ENCODE data around the gene HOOK1.
"Not testable (repeated sequence)": the region's sequence is repeated elsewhere in the genome, so short reads cannot be mapped to it uniquely, and the experiment has no call there.

HOOK1 gene

DNA sequence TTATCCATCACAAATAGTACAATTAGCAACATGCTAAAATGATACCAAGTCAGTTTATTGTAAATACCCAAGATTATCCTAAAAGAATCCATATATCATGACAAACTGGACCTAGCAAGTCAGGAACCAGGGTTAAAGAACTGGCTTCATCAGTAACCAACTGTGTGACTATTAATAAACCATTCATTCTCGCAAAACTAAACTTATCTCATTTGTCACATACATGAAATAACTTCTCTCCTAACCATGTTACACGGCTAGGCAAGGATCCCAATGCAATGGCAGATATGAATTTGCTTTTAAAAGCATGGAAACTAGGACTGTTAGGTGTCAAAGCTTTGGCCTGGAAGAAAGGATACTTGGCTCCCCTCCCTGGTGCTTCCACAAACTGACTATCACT is 82.4 kb downstream of the HOOK1 start:
- DNase-seq, result no peak

DNA sequence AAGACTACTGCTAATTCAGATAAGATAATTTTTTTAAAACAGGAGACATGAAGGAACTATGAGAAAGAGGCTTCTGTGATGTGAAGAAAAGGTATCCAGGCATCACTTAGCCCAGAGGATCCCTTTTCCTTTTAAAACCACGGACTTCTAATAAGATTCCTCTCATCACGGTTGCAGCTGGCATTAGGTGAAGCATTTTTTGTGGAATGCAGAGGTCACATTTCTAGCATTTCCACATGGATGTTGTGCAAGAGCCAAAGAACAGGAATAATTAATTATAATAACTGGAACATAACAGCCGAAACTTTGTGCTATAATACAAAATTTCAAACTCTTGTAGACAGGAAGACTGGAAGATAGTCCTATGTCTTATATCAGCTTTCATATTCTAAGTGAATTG is 84.2 kb downstream of the HOOK1 start:
- no peak for DNase-seq

DNA sequence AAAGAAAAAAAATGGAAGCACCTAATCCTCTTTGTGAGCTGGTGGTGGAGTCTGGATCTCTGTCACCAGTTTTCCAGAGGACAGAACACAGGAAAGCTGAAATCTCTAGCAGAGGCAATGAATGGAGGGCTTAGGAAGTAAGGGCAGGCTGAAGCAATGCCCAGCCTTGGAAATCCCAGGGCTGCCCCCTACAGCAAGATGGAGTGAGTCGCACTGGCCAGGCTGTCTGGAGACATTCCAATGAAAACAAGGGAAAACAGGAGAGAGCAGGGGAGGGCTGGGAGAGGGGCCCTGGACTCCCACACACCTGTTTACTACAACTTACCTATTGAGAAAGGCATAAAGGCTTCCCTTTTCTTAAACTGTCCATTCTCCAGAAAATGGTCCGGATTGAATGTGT is 85.9 kb downstream of the HOOK1 start:
- DNase-seq, result no peak

DNA sequence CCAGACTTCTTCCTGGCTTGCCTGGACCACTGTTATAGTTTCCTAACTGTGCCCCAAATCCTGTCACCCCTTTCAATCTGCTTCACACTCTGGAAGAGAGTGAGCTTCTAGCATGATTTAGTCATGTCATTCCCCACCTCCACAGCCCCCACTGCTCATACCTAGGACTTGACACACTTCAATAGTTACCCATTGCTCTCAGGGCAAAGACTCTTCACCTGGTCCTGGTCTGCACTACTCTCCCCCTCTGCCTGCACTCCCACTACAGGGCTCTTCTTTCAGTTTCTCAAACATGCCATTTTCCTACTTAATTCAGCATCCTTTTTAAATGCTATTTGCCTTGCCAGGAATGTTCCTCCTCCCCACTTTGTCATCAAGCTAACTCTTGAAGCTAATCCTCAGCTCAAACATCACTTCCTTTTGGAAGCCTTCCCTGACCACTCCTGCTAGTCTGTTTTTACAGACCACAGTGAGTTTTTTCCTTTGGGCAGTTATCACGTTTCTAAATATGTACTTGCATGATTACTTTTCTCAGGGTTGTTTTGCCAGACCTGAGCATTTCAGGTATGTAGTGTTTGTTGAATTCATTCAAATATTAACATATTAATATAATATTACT is 87.1 kb downstream of the HOOK1 start:
- DNase-seq, result no peak

DNA sequence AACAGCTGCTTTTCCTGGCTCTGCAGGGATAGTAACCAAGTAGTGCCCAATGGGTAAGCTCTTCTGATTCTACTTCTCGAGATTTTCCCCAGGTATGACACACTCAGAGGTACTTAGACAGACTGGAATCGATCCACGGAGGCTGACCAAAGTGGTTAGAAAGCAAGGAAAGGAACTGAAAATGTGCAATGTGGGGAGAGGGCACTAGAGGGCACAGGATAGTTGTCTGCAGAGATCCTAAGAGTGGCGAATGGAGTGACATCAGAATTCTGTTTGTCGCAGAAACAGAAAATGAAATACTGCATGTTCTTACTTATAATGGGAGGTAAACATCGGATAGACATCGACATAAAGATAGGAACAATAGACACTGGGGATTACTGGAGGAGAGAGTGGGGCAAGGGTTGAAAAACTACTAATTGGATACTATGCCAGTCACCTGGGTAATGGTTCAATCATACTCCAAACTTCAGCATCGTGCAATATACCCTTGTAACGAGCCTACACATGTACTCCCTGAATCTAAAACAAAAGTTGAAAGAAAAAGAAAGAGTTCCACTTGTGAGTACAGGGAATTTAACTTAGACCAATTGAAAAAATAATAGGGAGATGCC is 88.5 kb downstream of the HOOK1 start:
- peak; percentile 9 for DNase-seq

DNA sequence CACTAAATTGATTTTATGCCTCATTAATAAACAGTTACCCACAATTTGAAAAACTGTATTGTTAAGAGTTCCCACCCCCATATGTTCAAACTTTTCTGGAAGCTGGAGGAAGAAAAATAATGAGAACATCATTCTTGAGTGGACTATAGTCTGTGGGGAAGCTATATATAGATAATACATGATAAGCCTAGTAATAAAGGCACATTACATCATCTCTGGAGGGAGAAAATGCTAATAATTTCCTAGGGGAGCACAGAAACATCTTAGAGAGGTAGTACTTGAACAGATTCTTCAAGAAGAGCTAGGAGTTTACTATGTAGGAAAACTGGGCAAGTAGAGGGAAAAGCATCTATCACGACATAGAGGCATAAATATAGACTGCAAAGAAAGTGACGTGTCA is 92.2 kb downstream of the HOOK1 start:
- no peak for DNase-seq

DNA sequence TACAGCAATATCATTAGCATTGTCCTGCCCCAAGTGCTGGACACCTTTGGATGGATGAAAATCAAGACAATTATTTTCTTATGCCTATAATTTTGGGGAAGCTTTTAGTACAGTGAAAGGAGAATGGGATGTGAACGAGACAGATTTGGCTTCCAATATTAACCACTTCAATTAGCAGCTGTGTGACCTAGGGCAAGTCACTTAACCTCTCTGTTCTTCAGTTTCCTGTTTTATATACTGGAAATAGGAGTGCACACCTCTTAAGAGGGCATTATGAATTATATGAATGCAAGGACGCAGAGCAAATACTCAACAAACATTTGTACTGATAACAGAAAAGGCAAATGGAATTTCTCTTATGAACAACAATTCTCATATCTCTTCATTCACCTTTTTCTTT is 93.3 kb downstream of the HOOK1 start:
- no peak for DNase-seq

DNA sequence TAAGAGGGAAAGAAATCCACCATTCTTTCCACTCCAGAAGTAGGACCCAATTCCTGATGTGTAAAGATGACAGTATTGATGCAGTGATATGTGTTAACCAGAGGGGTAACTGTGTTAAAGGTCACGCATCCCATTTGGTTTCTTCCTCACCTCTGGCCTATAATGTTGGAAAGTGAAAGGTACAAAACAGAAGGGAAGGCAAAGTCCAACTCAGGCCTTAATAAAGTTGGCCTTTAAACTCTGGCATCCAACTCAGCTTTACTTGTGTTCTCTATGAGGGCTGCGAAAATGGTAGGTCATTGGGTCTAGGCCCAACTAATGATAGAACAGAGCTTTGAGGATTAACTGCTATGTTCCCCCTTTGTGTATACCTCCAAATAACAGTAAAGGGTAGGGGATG is 93.9 kb downstream of the HOOK1 start:
- DNase-seq, result no peak

DNA sequence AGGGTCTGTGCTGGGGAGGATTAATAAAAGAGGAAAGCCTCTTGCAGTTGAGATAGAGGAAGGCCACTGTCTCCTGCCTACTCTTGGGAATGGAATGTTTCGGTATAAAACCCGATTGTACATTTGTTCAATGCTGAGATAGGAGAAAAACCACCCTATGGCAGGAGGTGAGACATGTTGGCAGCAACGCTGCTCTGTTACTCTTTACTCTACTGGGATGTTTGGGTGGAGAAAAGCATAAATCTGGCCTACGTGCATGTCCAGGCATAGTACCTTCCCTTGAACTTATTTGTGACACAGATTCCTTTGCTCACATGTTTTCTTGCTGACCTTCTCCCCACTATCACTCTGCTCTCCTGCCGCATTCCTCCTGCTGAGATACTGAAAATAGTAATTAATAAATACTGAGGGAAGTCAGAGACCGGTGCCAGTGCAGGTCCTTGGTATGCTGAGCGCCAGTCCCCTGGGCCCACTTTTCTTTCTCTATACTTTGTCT is 100.1 kb downstream of the HOOK1 start:
- not testable (repeated sequence) for DNase-seq

DNA sequence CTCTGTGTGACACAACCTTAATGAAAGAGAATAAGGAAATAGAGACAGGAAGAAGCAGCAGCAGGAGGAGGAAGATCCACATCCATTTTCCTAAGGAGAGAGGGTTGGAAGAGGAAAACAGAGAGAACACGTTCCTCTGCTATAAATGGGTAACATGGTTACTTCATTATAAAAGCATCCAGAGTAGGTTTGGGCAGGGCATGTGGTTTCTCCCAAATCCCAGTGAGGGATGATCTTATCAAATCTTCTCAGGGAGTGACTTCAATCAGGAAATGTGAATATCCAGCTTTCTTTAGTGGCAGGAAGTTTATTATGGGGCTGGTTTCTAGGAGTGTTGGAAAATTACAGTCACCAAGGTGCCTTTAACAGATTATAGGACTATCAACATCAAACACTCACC is 100.8 kb downstream of the HOOK1 start:
- DNase-seq, result no peak

DNA sequence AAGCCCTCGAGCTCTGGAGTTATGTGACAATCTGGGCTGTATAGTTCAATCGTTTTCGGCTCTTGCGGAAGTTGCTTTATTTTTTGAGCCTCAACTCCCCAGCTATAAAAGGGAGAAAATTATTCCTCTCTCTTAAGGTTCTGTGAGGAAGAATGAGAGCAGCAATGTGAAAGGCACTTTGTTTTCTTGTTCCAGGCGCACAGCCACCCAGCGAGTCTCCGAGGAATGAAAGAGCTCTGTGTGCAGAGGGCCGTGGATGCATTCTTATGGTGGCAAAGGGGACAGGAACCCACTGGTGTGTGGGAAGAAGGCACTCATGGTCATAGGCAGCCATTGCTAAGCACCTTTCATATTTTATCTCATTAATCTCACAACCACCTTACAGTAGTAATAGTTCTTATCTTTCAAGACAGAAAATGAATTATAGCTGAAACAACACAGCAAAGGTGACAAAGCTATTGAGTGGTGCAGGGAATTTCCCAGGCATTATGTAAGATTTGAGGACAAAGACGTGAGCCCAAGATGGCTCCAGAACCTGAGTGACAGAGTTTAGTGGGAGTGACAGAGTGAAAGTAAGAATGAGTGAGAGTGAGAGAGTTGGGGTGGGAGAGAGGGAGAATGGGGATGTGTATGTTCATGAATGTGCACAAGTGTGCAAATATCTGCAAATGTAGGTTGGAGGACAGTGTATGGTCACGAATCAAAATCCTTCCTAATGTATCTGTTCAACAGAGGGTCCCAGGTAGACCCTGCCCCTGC is 102.5 kb downstream of the HOOK1 start:
- DNase-seq, result no peak

DNA sequence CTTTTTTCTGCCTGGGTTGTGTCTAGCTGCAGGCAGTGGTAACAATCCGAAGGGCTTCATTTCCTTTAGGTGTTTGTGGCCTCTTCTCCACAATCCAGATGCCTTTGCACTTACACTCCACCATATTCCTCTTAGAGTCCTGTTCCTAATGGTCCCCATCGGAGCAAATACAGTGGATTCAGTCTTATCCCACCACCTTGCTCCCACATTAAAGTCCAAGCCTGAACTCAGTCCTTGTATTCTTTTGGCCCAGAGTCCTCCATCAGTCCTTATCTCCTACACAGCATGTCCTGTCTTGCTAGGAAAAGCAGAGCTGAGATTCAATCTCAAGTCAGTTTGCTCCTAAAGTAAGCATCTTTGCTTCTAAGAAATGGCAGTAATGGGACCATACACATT is 103.0 kb downstream of the HOOK1 start:
- no peak for DNase-seq

DNA sequence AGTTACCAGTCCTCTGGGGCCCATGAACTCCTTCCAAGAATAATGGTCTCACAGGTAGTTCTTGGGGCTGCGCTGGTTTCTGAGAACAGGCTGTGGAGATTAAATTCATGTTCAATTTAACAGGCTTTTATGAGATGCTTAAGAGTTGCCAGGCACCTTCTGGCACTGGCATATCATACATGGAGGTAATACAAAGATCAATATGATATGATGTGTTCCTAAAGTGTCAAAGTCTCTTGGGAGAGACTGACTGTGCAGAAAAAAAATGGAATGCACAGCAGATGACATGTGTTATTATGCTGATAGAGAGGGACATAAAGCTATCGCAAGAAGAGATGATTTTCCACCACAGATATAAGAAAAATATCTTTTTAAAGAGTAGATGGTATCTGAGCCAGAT is 105.0 kb downstream of the HOOK1 start:
- no peak for DNase-seq

DNA sequence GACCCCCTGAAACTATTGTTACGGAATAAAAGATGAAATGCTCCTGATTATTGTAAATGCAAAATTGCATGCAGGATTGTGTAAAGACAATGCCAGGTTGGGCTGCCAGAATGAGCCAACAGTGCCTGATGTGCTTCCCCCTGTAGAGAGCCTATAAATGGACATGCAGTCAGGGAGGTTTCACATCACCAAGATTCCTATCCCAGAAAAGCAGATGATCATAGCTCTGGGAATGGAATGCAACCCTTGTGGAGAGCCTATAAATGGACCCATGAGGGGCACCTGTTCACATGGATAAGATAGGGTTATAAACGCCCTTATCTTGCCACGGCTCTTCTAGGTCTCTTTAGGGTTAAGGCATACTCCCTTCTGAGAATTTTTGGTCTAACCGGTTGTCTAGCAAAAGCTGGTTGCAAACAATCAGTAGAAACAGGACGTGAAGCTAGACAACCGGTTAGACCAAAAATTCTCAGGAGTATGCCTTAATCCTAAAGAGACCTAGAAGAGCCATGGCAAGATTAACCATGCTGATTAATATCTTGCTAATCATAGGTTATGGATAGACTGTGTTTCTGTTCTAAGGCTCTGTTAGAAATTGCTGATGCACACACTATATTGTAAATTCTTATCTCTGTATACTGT is 106.6 kb downstream of the HOOK1 start:
- not testable (repeated sequence) for DNase-seq

DNA sequence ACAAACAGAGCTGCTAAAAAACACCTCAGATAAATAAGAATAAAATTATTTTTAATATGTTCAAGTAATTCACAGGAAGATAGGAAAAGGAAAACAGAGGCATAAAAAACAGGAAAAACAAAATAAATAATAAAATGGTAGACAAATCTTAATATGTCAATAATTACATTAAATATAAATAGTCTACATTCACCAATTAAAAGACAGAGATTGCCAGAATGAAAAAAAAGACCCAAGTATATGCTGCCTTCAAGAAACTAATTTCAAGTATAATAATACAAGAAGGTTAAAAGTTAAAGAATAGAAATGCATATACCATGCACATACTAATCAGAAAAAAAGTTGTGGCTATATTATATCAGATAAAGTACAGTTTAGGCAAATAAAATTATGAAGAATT is 109.9 kb downstream of the HOOK1 start:
- no peak for DNase-seq
